ENCODE data around the gene KCNJ5.

KCNJ5 gene

DNA sequence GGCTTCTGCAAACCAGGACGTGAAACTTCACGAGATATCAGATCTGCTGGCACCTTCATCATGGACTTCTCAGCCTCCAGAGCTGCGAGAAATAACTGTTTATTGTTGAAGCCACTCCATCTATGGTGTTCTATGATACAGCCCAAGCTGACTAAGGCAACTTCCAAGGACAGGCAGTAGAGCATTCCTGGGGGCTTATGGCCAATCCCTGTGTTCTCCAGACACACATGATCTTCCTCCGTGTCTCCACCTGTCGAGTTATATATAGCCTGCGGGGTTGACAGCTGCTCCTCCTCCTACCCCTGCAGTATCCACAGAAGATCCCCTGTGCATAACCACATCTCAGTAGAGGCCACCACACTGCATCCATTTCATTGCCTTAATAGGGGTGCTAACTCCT, 40.5 kb downstream of the KCNJ5 start:
- TF ChIP-seq, protein P1, sequence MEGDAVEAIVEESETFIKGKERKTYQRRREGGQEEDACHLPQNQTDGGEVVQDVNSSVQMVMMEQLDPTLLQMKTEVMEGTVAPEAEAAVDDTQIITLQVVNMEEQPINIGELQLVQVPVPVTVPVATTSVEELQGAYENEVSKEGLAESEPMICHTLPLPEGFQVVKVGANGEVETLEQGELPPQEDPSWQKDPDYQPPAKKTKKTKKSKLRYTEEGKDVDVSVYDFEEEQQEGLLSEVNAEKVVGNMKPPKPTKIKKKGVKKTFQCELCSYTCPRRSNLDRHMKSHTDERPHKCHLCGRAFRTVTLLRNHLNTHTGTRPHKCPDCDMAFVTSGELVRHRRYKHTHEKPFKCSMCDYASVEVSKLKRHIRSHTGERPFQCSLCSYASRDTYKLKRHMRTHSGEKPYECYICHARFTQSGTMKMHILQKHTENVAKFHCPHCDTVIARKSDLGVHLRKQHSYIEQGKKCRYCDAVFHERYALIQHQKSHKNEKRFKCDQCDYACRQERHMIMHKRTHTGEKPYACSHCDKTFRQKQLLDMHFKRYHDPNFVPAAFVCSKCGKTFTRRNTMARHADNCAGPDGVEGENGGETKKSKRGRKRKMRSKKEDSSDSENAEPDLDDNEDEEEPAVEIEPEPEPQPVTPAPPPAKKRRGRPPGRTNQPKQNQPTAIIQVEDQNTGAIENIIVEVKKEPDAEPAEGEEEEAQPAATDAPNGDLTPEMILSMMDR (IDR thresholded peaks at IDR 0.05; ENCODE audit: insufficient read depth, low read length, missing control alignments), result no peak
- DNase-seq (ENCODE audit: low read depth, low spot score), result no peak
- H3K4me3 ChIP-seq (ENCODE audit: low read depth, low read length), result no peak overlapping the region
- POLR2A ChIA-PET, result interaction anchor here (0.5 kb wide), 1 partner anchor 1083 kb away, joined by 4 read pairs; no protein-coding TSS in a partner anchor
- CTCF ChIA-PET, result interaction anchor here (0.7 kb wide), 1 partner anchor 25 kb away, joined by 3 read pairs; no protein-coding TSS in a partner anchor

DNA sequence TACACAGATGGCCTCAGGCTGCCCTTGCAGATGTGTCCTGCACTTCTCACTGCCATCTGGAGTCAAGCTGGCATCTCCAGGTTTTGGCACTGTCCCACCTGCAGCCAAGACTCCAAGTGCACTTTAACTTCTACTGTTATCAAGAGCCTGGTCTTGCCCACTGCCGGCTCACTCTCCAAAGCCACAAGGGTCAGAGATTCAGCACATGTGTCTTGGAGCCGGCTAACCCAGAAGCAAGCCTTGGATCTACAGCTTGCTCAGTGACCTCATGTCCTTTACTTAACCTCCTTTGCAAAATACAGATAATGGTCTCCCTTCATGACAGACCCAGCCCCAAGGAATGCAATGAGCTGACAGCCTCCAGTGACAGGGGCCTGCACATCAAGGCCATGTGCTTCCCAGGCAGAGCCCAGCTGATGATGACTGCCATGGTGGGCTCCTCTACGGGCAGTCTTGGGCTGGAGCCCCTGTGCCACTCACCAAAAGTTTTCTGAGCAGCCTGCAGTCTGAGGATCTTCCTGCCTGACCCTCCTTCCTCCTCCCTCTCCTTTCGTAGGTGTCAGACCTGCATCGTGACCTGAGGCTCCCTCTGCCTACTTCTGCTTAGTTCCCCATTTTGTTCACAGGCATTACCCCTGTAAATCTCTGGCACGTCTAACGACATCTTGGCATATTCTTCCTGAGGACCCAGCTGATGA, 42.5 kb downstream of the KCNJ5 start:
- POLR2A ChIA-PET, result interaction anchor here (0.7 kb wide), 1 partner anchor 11 kb away, joined by 3 read pairs; no protein-coding TSS in a partner anchor

DNA sequence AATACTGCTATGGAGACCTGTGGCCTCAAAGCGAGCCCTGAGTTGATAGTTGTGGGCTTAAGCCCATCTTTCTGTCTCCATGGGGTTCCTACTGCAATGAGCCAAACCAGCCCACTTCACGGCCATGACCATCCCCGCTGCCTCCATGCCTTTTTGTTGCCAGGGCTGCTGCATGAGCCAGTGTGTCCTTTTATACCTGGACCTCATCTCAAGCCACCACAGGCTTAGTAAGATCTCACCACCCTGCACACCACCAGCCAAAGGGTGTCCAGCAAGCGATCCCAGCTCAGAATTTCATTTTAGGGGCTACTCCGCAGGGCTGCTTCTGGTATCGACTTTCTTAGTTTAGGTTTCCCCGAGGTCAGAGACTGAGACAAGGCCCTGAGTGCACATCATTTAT, 43.2 kb downstream of the KCNJ5 start:
- no peak for DNase-seq (ENCODE audit: low read depth, low spot score)
- ChIA-PET CTCF (interaction anchor here (1.3 to 1.9 kb wide), 3 partner anchors 9 to 49 kb away, joined by 3 to 8 read pairs (median 4); no protein-coding TSS in a partner anchor), POLR2A (interaction anchor here (0.7 kb wide), 1 partner anchor 10 kb away, joined by 3 read pairs; no protein-coding TSS in a partner anchor)
- TF ChIP-seq, protein P1 (IDR thresholded peaks at IDR 0.05; ENCODE audit: insufficient read depth, low read length, missing control alignments), result no peak
- no peak overlapping the region for H3K4me3 ChIP-seq (ENCODE audit: low read depth, low read length)

More for the DNA sequence above, 42.5 kb downstream of the KCNJ5 start:
- DNase-seq (ENCODE audit: low read depth, low spot score), result no peak
- TF ChIP-seq, protein P1 (IDR thresholded peaks at IDR 0.05; ENCODE audit: insufficient read depth, low read length, missing control alignments), result no peak
- CTCF ChIA-PET, result interaction anchor here (0.9 to 1.9 kb wide), 4 partner anchors 9 to 50 kb away, joined by 3 to 8 read pairs (median 5); no protein-coding TSS in a partner anchor
- no peak overlapping the region for H3K4me3 ChIP-seq (ENCODE audit: low read depth, low read length)

DNA sequence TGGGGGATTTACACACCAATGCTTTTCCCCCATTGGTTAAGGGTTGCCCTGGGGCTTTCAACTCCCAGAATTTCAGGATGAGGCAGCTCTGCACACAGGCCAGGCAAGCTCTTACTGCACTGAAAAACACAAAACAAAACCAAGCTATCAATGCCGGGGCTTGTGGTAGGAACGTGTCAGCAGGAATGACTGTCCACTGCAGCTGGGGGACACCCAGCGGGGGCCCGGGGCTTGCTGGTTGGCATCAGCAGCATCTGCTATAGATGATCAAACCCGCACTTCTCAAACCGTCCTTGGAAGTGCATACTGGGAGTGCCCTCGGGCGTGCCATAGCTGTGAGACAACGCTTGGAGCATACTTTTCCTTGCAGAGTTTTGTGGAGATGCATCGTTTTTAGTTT, 43.8 kb downstream of the KCNJ5 start:
- POLR2A ChIA-PET, result no interaction called here
- TF ChIP-seq, protein P1 (IDR thresholded peaks at IDR 0.05; ENCODE audit: insufficient read depth, low read length, missing control alignments), result no peak

DNA sequence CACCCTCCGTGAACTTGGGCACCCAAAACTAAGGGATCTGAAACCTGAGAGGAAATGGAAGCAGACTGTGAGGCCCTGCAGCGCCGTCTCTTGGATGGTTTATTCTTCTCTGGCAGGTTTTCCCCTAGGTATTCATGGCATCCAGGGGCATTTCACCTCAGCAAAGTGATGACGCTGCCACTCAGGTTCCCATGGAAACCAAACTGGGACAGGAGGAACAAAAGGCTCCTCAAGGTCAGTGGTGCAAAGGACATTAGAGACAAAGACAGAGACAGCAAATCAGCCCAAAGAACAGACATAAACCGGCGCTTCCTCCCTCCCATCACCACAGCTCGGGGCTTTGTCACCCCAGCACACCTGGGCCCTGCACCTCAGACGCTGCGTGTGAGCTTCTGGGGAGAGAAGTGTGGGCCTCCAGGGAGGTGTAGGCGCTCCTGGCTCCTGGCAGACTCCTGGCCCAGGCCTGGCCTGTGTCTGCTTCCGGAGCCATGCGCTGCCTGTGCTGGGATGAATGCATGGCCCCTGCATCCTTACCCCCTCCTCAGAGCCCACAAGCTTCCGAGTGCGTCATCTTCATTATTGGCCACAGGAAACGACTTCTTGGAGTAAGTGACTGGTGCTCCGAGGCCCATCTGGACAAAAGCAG, 45.6 kb downstream of the KCNJ5 start:
- TF ChIP-seq, protein P1 (IDR thresholded peaks at IDR 0.05; ENCODE audit: insufficient read depth, low read length, missing control alignments), result no peak
- H3K4me3 ChIP-seq (ENCODE audit: low read depth, low read length), result no peak overlapping the region
- ChIA-PET CTCF (interaction anchor here (1.0 to 2.9 kb wide), 2 partner anchors 9 to 20 kb away, joined by 4 to 14 read pairs; no protein-coding TSS in a partner anchor), POLR2A (no interaction called here)
- no peak for DNase-seq (ENCODE audit: low read depth, low spot score)

More for the DNA sequence above, 43.8 kb downstream of the KCNJ5 start:
- H3K4me3 ChIP-seq (ENCODE audit: low read depth, low read length), result no peak overlapping the region
- DNase-seq (ENCODE audit: low read depth, low spot score), result no peak
- CTCF ChIA-PET, result interaction anchor here (1.3 to 1.9 kb wide), 3 partner anchors 10 to 50 kb away, joined by 3 to 8 read pairs (median 4); no protein-coding TSS in a partner anchor

DNA sequence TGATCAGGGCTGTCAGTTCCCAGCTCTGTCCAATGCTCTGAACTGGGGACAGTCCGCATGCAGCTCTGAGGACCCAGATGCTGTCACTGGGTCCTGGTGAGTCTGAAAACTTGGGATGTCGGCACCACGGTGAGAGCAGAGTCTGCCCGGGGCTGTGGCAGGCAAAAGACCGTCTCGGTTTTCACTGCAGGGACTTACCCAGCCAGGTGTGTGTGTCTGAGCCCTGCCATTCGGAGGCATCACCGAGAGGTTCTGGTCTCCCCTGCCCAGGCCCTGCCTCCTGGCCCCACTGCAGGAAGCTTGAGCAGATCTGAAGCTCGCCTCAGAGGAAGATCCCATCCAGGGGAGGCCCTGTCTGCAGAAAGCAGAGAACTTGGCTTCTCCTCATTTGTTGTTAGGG, 46.3 kb downstream of the KCNJ5 start:
- TF ChIP-seq, protein P1 (IDR thresholded peaks at IDR 0.05; ENCODE audit: insufficient read depth, low read length, missing control alignments), result no peak
- no peak for DNase-seq (ENCODE audit: low read depth, low spot score)
- H3K4me3 ChIP-seq (ENCODE audit: low read depth, low read length), result no peak overlapping the region
- CTCF ChIA-PET, result interaction anchor here (1.0 to 2.9 kb wide), 3 partner anchors 9 to 19 kb away, joined by 4 to 14 read pairs (median 4); no protein-coding TSS in a partner anchor
- POLR2A ChIA-PET, result no interaction called here
